GM18517 (cell line): ENCODE measurements around the gene NIPAL3.
"Not testable (repeated sequence)": the region's sequence is repeated elsewhere in the genome, so short reads cannot be mapped to it uniquely, and the experiment has no call there.

Experiments
- ATAC-seq: cut with Tn5 transposase; IDR thresholded peaks from one replicate; pipeline ENCODE4 v1.9.1; 2021; ENCODE audit warnings: mild to moderate bottlenecking, moderate library complexity; ENCODE audit not compliant: unreplicated experiment

The NIPAL3 gene

GRCh38 chr1:24486331-24487065, 70.9 kb downstream of the NIPAL3 start:
- ATAC-seq, result no peak

GRCh38 chr1:24487455-24487854, 71.9 kb downstream of the NIPAL3 start:
- ATAC-seq, result no peak

- ATAC-seq, result not testable (repeated sequence)
These were observed 72.6 kb downstream of the NIPAL3 start for GRCh38 chr1:24488159-24488558.

GRCh38 chr1:24489674-24490073, 74.1 kb downstream of the NIPAL3 start:
- ATAC-seq, result no peak

- no peak for ATAC-seq
These were observed 74.6 kb downstream of the NIPAL3 start for GRCh38 chr1:24490101-24490781.

- ATAC-seq, result no peak
These were observed 76.2 kb downstream of the NIPAL3 start for GRCh38 chr1:24491577-24492360.

GRCh38 chr1:24492935-24493334, 77.3 kb downstream of the NIPAL3 start:
- not testable (repeated sequence) for ATAC-seq

- ATAC-seq, result no peak
These were observed 78.2 kb downstream of the NIPAL3 start for GRCh38 chr1:24493785-24494184.

GRCh38 chr1:24498589-24498988, 83.0 kb downstream of the NIPAL3 start:
- ATAC-seq, result no peak

GRCh38 chr1:24500448-24501048, 84.9 kb downstream of the NIPAL3 start:
- no peak for ATAC-seq

- ATAC-seq, result no peak
These were observed 85.9 kb downstream of the NIPAL3 start for GRCh38 chr1:24501371-24502064.

- no peak for ATAC-seq
These were observed 86.6 kb downstream of the NIPAL3 start for GRCh38 chr1:24502065-24502708.

- ATAC-seq, result no peak
These were observed 87.1 kb downstream of the NIPAL3 start, which contains the start of gene RCAN3 for GRCh38 chr1:24502709-24503058. RCAN3 (plus strand) TSS chr1:24502836; CDS start chr1:24514373, 11,537 bp downstream.

GRCh38 chr1:24503059-24503751, 87.6 kb downstream of the NIPAL3 start:
- ATAC-seq, result no peak

- ATAC-seq, result no peak
These were observed 88.4 kb downstream of the NIPAL3 start for GRCh38 chr1:24503870-24504523.

- ATAC-seq, result no peak
These were observed 89.0 kb downstream of the NIPAL3 start for GRCh38 chr1:24504560-24504959.

- ATAC-seq, result no peak
These were observed 90.2 kb downstream of the NIPAL3 start for GRCh38 chr1:24505816-24506215.

- ATAC-seq, result no peak
These were observed 91.2 kb downstream of the NIPAL3 start for GRCh38 chr1:24506691-24507381.
